Measurements from ENCODE around the gene NTN4. TPM values are rescaled to one million over a fixed set of nuclear protein-coding genes. Genes with fewer than 3 reads are reported as not detected.
A peak's percentile ranks its signal among the peaks of the same experiment; 100 is the strongest.
"Not testable (repeated sequence)": the region's sequence is repeated elsewhere in the genome, so short reads cannot be mapped to it uniquely, and the experiment has no call there.

NTN4 gene
- total and polyA plus RNA-seq, 4 donors: 22.1 to 72.4 (median 53.5) TPM

DNA sequence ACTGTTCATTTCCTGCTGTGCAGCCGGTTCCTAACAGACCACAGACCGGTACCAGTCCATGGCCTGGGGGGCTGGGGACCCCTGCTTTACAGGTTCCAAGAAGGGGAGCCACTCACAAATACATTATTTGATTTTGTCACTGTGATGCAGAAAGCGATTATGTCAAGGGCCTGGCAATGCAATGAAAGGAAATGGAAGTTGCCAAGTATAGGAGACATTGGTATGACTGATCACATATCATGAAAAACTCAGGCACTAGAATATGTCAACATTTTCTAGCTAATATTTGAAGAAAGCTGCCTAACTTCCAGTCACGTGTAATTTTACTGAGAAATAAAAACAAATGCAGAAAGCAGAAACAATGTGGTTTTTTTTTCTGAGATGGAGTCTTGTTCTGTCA is 170.4 kb downstream of the NTN4 start:
- Histone ChIP-seq H3K4me3 (no peak overlapping the region), H3K27me3 (ENCODE audit: control insufficient read depth in 3 of 3, insufficient read depth in 3 of 3, low read length in 2 of 3) (no peaks in the 10 kb centered on the region), H3K36me3 (ENCODE audit: control insufficient read depth in 4 of 4, insufficient read depth in 4 of 4, low read length in 4 of 4) (no peaks in the 10 kb centered on the region), H3K27ac (ENCODE audit: low read depth in 1 of 2, low read length in 1 of 2) (no peak overlapping the region), H3K9ac (ENCODE audit: insufficient read depth in 1 of 2, low read length in 2 of 2) (no peak overlapping the region), H3K4me1 (ENCODE audit: control insufficient read depth in 5 of 5, insufficient read depth in 5 of 5, low read length in 5 of 5) (peaks cover 0 to 5% (median 0%) of the 10 kb centered on the region in 5 donors), H3K9me3 (ENCODE audit: control insufficient read depth in 4 of 4, insufficient read depth in 3 of 4, low read length in 3 of 4) (peaks cover 0 to 1% (median 0%) of the 10 kb centered on the region in 4 donors)
- TF ChIP-seq, protein P1, sequence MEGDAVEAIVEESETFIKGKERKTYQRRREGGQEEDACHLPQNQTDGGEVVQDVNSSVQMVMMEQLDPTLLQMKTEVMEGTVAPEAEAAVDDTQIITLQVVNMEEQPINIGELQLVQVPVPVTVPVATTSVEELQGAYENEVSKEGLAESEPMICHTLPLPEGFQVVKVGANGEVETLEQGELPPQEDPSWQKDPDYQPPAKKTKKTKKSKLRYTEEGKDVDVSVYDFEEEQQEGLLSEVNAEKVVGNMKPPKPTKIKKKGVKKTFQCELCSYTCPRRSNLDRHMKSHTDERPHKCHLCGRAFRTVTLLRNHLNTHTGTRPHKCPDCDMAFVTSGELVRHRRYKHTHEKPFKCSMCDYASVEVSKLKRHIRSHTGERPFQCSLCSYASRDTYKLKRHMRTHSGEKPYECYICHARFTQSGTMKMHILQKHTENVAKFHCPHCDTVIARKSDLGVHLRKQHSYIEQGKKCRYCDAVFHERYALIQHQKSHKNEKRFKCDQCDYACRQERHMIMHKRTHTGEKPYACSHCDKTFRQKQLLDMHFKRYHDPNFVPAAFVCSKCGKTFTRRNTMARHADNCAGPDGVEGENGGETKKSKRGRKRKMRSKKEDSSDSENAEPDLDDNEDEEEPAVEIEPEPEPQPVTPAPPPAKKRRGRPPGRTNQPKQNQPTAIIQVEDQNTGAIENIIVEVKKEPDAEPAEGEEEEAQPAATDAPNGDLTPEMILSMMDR (IDR thresholded peaks at IDR 0.05; ENCODE audit: control extremely low read depth, extremely low read depth): no peak
- WGBS, 2 donors: 47 to 63% methylated on average over 4 of the region's 4 CpGs
- DNase-seq (no peak), ATAC-seq (ENCODE audit: insufficient read depth, low FRiP score) (no peak)

DNA sequence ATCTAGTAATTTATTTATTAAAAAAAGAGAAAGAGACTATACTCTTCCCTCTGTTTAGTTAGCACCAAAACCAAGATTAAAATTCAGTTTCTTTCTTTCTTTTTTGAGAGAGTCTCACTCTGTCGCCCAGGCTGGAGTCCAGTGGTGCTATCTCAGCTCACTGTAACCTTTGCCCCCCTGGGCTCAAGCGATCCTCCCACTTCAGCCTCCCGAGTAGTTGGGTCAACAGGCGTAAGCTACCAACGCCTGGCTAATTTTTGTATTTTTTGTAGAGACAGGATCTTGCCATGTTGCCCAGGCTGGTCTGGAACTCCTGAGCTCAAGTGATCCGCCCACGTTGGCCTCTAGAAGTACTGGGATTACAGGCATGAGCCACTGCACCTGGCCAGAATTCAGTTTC is 174.1 kb downstream of the NTN4 start:
- not testable (repeated sequence) for H3K27me3 ChIP-seq (ENCODE audit: control insufficient read depth in 3 of 3, insufficient read depth in 3 of 3, low read length in 2 of 3); H3K27ac ChIP-seq (ENCODE audit: low read depth in 1 of 2, low read length in 1 of 2); H3K9ac ChIP-seq (ENCODE audit: insufficient read depth in 1 of 2, low read length in 2 of 2); H3K4me3 ChIP-seq; DNase-seq; ATAC-seq (ENCODE audit: insufficient read depth, low FRiP score); H3K36me3 ChIP-seq (ENCODE audit: control insufficient read depth in 4 of 4, insufficient read depth in 4 of 4, low read length in 4 of 4); H3K9me3 ChIP-seq (ENCODE audit: control insufficient read depth in 4 of 4, insufficient read depth in 3 of 4, low read length in 3 of 4)
- 52 to 91% methylated on average over 3 to 7 of the region's 7 CpGs for WGBS, 2 donors
- peaks cover 0 to 10% (median 0%) of the 10 kb centered on the region in 5 donors for H3K4me1 ChIP-seq (ENCODE audit: control insufficient read depth in 5 of 5, insufficient read depth in 5 of 5, low read length in 5 of 5)

DNA sequence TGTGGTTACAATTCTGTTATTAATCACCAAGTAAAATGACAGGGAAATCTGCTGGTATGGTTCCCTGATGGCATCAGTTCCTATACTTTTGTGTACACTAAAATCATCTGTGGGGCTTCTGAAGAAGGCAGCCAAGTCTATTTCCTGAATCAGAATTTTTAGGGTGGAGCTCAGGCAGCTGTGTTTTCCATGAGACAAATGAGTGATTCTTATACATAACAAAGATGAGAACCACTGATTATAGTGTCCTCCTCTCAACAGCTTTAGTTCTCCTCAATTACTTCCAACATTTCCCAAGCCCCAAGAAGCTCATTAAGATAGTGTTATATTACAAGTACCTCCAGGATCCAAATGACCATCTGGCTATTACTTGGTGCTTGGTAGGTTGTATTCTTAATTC is 174.8 kb downstream of the NTN4 start:
- Histone ChIP-seq H3K27ac (ENCODE audit: low read depth in 1 of 2, low read length in 1 of 2) (peak overlapping the region in 1 of 2 donors; percentile 21), H3K4me3 (no peak overlapping the region), H3K36me3 (ENCODE audit: control insufficient read depth in 4 of 4, insufficient read depth in 4 of 4, low read length in 4 of 4) (no peaks in the 10 kb centered on the region), H3K4me1 (ENCODE audit: control insufficient read depth in 5 of 5, insufficient read depth in 5 of 5, low read length in 5 of 5) (peaks cover 0 to 10% (median 0%) of the 10 kb centered on the region in 5 donors), H3K9me3 (ENCODE audit: control insufficient read depth in 4 of 4, insufficient read depth in 3 of 4, low read length in 3 of 4) (peaks cover 0 to 1% (median 0%) of the 10 kb centered on the region in 4 donors), H3K9ac (ENCODE audit: insufficient read depth in 1 of 2, low read length in 2 of 2) (no peak overlapping the region), H3K27me3 (ENCODE audit: control insufficient read depth in 3 of 3, insufficient read depth in 3 of 3, low read length in 2 of 3) (no peaks in the 10 kb centered on the region)
- TF ChIP-seq, protein P1 (IDR thresholded peaks at IDR 0.05; ENCODE audit: control extremely low read depth, extremely low read depth): no peak
- DNase-seq (peak in 1 of 3 donors; percentile 12), ATAC-seq (ENCODE audit: insufficient read depth, low FRiP score) (no peak)

DNA sequence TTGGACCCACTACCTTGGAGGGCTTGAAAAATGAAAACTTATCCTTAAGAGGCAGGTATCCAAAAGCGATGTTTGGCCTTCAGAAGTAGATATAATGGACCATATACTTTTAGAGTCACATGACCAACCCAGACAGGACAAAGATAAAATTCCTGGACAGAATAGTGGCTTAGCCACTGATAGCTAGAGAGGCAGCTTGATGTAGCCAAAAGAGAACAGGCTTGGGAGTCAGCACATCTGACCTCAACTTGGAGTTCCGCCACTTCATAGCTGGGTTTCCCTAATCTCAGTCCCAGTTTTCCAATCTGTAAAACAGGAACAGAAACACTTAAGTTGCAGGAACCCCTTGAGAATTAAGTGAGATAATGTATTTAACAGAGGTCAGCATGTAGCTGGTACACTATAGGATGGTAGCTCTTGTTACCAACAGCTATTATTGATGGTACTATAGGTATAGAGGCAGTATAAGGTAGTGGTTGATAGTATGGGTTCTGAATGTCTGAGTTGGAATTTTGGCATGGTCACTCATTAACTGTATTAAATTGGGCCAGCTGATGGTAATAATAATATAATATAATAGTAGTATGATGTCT is 176.1 kb downstream of the NTN4 start:
- Histone ChIP-seq H3K4me1 (ENCODE audit: control insufficient read depth in 5 of 5, insufficient read depth in 5 of 5, low read length in 5 of 5) (peaks cover 0 to 10% (median 0%) of the 10 kb centered on the region in 5 donors), H3K4me3 (no peak overlapping the region), H3K27me3 (ENCODE audit: control insufficient read depth in 3 of 3, insufficient read depth in 3 of 3, low read length in 2 of 3) (no peaks in the 10 kb centered on the region), H3K9ac (ENCODE audit: insufficient read depth in 1 of 2, low read length in 2 of 2) (no peak overlapping the region), H3K36me3 (ENCODE audit: control insufficient read depth in 4 of 4, insufficient read depth in 4 of 4, low read length in 4 of 4) (no peaks in the 10 kb centered on the region), H3K27ac (ENCODE audit: low read depth in 1 of 2, low read length in 1 of 2) (no peak overlapping the region), H3K9me3 (ENCODE audit: control insufficient read depth in 4 of 4, insufficient read depth in 3 of 4, low read length in 3 of 4) (no peaks in the 10 kb centered on the region)
- 94 to 98% methylated on average over 2 of the region's 2 CpGs for WGBS, 2 donors
- TF ChIP-seq, protein P1 (IDR thresholded peaks at IDR 0.05; ENCODE audit: control extremely low read depth, extremely low read depth): no peak
- no peak for DNase-seq
- ATAC-seq (ENCODE audit: insufficient read depth, low FRiP score): no peak
